Measurements from ENCODE around the gene CLEC1A.

GRCh38 chr12:10025236-10025635, 73.5 kb downstream of the CLEC1A start:
- TF ChIP-seq EP300 (IDR thresholded peaks at IDR 0.05): no peak
- TF ChIP-seq CTCF (IDR thresholded peaks at IDR 0.05): no peak

All from ovary (tissue), 3 donors.